ENCODE data around the gene POC1B. TPM values are rescaled to one million over a fixed set of nuclear protein-coding genes. Genes with fewer than 3 reads are reported as not detected.

The POC1B gene
- total RNA-seq, 1 experiment from 2014 or later: 40.3 TPM

- CTCF ChIA-PET: interaction anchor here (0.9 to 1.8 kb wide), 3 partner anchors 70 to 1365 kb away, joined by 3 to 5 read pairs (median 3); partner anchors contain the start of gene ATP2B1
- no TSS peak for BruUV-seq (replicated peaks)
- Mint-ChIP-seq H3K9me3 (ENCODE audit: low read depth, unreplicated experiment) (no peaks in the 10 kb centered on the region), H3K36me3 (ENCODE audit: insufficient read depth, unreplicated experiment) (no peaks in the 10 kb centered on the region), H3K27me3 (ENCODE audit: unreplicated experiment) (no peaks in the 10 kb centered on the region), H3K4me1 (ENCODE audit: low read depth, unreplicated experiment) (peaks cover 26% of the 10 kb centered on the region), H3K4me3 (ENCODE audit: low read depth, unreplicated experiment) (no peak overlapping the region), H3K27ac (ENCODE audit: unreplicated experiment) (no peak overlapping the region)
- no peak for DNase-seq
- intact Hi-C loops (cut with micrococcal nuclease; ENCODE audit: unreplicated experiment): loop anchor here (5.0 to 10.0 kb wide), 4 partner anchors 158 to 1311 kb away; no protein-coding TSS in a partner anchor
- TF ChIP-seq CTCF (IDR thresholded peaks at IDR 0.05; ENCODE audit: unreplicated experiment): no peak
Measured at GRCh38 chr12:89544022-89544421, 18.2 kb upstream of the POC1B start.

- intact Hi-C loops (cut with micrococcal nuclease; ENCODE audit: unreplicated experiment): loop anchor here (1.0 to 10.0 kb wide), 6 partner anchors 159 to 1398 kb away; no protein-coding TSS in a partner anchor
- TF ChIP-seq CTCF (IDR thresholded peaks at IDR 0.05; ENCODE audit: unreplicated experiment): peak; percentile 94
- CTCF ChIA-PET: interaction anchor here (0.9 to 1.8 kb wide), 3 partner anchors 69 to 1366 kb away, joined by 3 to 5 read pairs (median 3); partner anchors contain the start of gene ATP2B1
- H3K4me1 Mint-ChIP-seq (ENCODE audit: low read depth, unreplicated experiment): peaks cover 26% of the 10 kb centered on the region
- H3K36me3 Mint-ChIP-seq (ENCODE audit: insufficient read depth, unreplicated experiment): no peaks in the 10 kb centered on the region
- H3K9me3 Mint-ChIP-seq (ENCODE audit: low read depth, unreplicated experiment): no peaks in the 10 kb centered on the region
- peak; percentile 84 for DNase-seq
- no peak overlapping the region for H3K4me3 Mint-ChIP-seq (ENCODE audit: low read depth, unreplicated experiment)
- no peaks in the 10 kb centered on the region for H3K27me3 Mint-ChIP-seq (ENCODE audit: unreplicated experiment)
- no TSS peak for BruUV-seq (replicated peaks)
- peak overlapping the region; percentile 14 for H3K27ac Mint-ChIP-seq (ENCODE audit: unreplicated experiment)
Measured at GRCh38 chr12:89542912-89543592, 17.2 kb upstream of the POC1B start.

- Mint-ChIP-seq H3K27me3 (ENCODE audit: unreplicated experiment) (no peaks in the 10 kb centered on the region), H3K4me3 (ENCODE audit: low read depth, unreplicated experiment) (no peak overlapping the region), H3K36me3 (ENCODE audit: insufficient read depth, unreplicated experiment) (no peaks in the 10 kb centered on the region), H3K27ac (ENCODE audit: unreplicated experiment) (peak overlapping the region; percentile 14), H3K9me3 (ENCODE audit: low read depth, unreplicated experiment) (no peaks in the 10 kb centered on the region), H3K4me1 (ENCODE audit: low read depth, unreplicated experiment) (peaks cover 32% of the 10 kb centered on the region)
- no peak for TF ChIP-seq CTCF (IDR thresholded peaks at IDR 0.05; ENCODE audit: unreplicated experiment)
- no peak for DNase-seq
- no TSS peak for BruUV-seq (replicated peaks)
- CTCF ChIA-PET: no interaction called here
- intact Hi-C loops (cut with micrococcal nuclease; ENCODE audit: unreplicated experiment): loop anchor here (5.0 to 10.0 kb wide), 4 partner anchors 160 to 1313 kb away; no protein-coding TSS in a partner anchor
Measured at GRCh38 chr12:89542236-89542635, 16.4 kb upstream of the POC1B start.

DNA sequence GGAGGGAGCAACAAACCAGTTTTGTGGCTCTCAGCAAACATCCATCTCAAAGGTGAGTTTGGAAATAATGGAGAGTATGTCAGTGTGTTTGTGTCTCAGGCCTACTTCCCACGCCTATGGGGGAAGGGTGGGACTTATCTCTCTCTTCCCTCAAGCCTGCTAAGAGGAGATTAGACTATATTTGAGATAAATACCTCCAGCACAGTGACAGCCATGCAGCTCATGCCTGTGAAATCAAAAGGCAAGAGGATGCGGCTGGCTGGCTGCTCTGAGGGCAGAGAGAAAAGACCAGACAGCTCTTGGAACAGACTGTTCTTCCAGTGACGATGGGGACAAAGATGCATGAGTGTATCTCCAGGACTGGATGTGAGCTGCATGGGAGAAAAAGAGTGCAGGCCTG is 14.7 kb upstream of the POC1B start:
- Mint-ChIP-seq H3K4me3 (ENCODE audit: low read depth, unreplicated experiment) (no peak overlapping the region), H3K36me3 (ENCODE audit: insufficient read depth, unreplicated experiment) (no peaks in the 10 kb centered on the region), H3K9me3 (ENCODE audit: low read depth, unreplicated experiment) (no peaks in the 10 kb centered on the region), H3K27me3 (ENCODE audit: unreplicated experiment) (no peaks in the 10 kb centered on the region), H3K27ac (ENCODE audit: unreplicated experiment) (no peak overlapping the region), H3K4me1 (ENCODE audit: low read depth, unreplicated experiment) (peaks cover 34% of the 10 kb centered on the region)
- TF ChIP-seq CTCF (IDR thresholded peaks at IDR 0.05; ENCODE audit: unreplicated experiment): no peak
- intact Hi-C loops (cut with micrococcal nuclease; ENCODE audit: unreplicated experiment): loop anchor here (5.0 to 10.0 kb wide), 4 partner anchors 162 to 1314 kb away; no protein-coding TSS in a partner anchor
- BruUV-seq (replicated peaks): no TSS peak
- CTCF ChIA-PET: no interaction called here
- no peak for DNase-seq
